WTC11 (cell line): ENCODE measurements around the gene MYMX. TPM values are rescaled to one million over a fixed set of nuclear protein-coding genes. Genes with fewer than 3 reads are reported as not detected.

ENCODE experiments used
- ATAC-seq: fragments of 200-7000 bp; cut with Tn5 transposase; 2 replicates; pipeline ENCODE4 v1.10.0; 2021; ENCODE audit warnings: mild to moderate bottlenecking, moderate library complexity
- CTCF ChIA-PET: fragments of 300-600 bp; sonication (Branson Sonifier 250); formaldehyde crosslinking; loops from one replicate; lab custom pipeline; 2021; ENCODE audit warnings: antibody characterized with exemption; lab: Charles Lee
- POLR2A ChIA-PET: fragments of 350-600 bp; sonication (Branson Sonifier 250); formaldehyde crosslinking; loops from one replicate; lab custom pipeline; 2021; ENCODE audit warnings: antibody characterized with exemption; lab: Charles Lee
- DNase-seq: peaks from one replicate; pipeline ENCODE4 v3.0.0; 2021; ENCODE audit warnings: low spot score
- H3K27ac Mint-ChIP-seq: 2 replicates; pipeline ENCODE4 v1.8.0; 2021; ENCODE audit warnings: mixed read lengths
- H3K27me3 Mint-ChIP-seq: 2 replicates; pipeline ENCODE4 v1.8.0; 2021; ENCODE audit warnings: low read depth, mild to moderate bottlenecking, moderate library complexity, mixed read lengths
- H3K36me3 Mint-ChIP-seq: 2 replicates; pipeline ENCODE4 v1.8.0; 2021; ENCODE audit warnings: mixed read lengths
- H3K4me1 Mint-ChIP-seq: 2 replicates; pipeline ENCODE4 v1.8.0; 2022; ENCODE audit warnings: mixed read lengths
- H3K4me3 Mint-ChIP-seq: 2 replicates; pipeline ENCODE4 v1.8.0; 2021; ENCODE audit warnings: mild to moderate bottlenecking, moderate library complexity, mixed read lengths
- H3K9me3 Mint-ChIP-seq: 2 replicates; pipeline ENCODE4 v1.8.0; 2021; ENCODE audit warnings: mixed read lengths
- CTCF ChIP-seq: fragments of 200-600 bp; IDR thresholded peaks from 2 replicates; pipeline ENCODE4 v1.8.0; 2022; ENCODE audit warnings: antibody characterized with exemption
- FOXJ3 ChIP-seq: sonication (generic); formaldehyde crosslinking; IDR thresholded peaks from 2 replicates; pipeline ENCODE4 v1.9.0; 2021; ENCODE audit warnings: missing genetic modification reagents, mild to moderate bottlenecking, borderline replicate concordance
- FOXK1 ChIP-seq: sonication (generic); formaldehyde crosslinking; IDR thresholded peaks from 2 replicates; pipeline ENCODE4 v1.8.0; 2022; ENCODE audit warnings: mild to moderate bottlenecking, moderate library complexity, missing genetic modification reagents
- GABPB1 ChIP-seq: sonication (generic); formaldehyde crosslinking; IDR thresholded peaks from 2 replicates; pipeline ENCODE4 v1.8.1; 2023; ENCODE audit warnings: mild to moderate bottlenecking, missing genetic modification reagents
- IRF1 ChIP-seq: sonication (generic); formaldehyde crosslinking; IDR thresholded peaks from 2 replicates; pipeline ENCODE4 v1.8.0; 2023; ENCODE audit warnings: missing genetic modification reagents
- NFATC4 ChIP-seq: fragments of 250-450 bp; sonication (Bioruptor Pico); IDR thresholded peaks from 2 replicates; pipeline ENCODE4 v1.9.0; 2021; ENCODE audit warnings: mild to moderate bottlenecking
- NFYB ChIP-seq: sonication (generic); formaldehyde crosslinking; conservative IDR thresholded peaks from 2 replicates; pipeline ENCODE4 v1.8.0; 2022; ENCODE audit warnings: low read depth, missing genetic modification reagents
- NR1H2 ChIP-seq: sonication (generic); formaldehyde crosslinking; IDR thresholded peaks from 2 replicates; pipeline ENCODE4 v1.9.0; 2021; ENCODE audit warnings: mild to moderate bottlenecking, moderate library complexity, missing genetic modification reagents
- RORB ChIP-seq: fragments of 250-450 bp; sonication (Bioruptor Pico); IDR thresholded peaks from 2 replicates; pipeline ENCODE4 v1.9.0; 2021; ENCODE audit warnings: mild to moderate bottlenecking
- USF2 ChIP-seq: sonication (generic); formaldehyde crosslinking; IDR thresholded peaks from 2 replicates; pipeline ENCODE4 v1.8.1; 2023; ENCODE audit warnings: mild to moderate bottlenecking, missing genetic modification reagents, moderate library complexity
- ZNF416 ChIP-seq: fragments of 250-450 bp; sonication (Bioruptor Pico); IDR thresholded peaks from 2 replicates; pipeline ENCODE4 v1.9.0; 2021; ENCODE audit warnings: mild to moderate bottlenecking, inconsistent platforms
- total RNA-seq: library from RNA; stranded (reverse); gene quantifications from 3 replicates; pipeline ENCODE4 v1.2.3, GENCODE V29; 2021

MYMX gene
- total RNA-seq, 1 experiment from 2014 or later, result 3.9 TPM

GRCh38 chr6:44234101-44235025 lies 17.6 kb downstream of the MYMX start:
- peak; percentile 77 for ATAC-seq
- TF ChIP-seq FOXK1 (no peak), GABPB1 (CRISPR knock-in tag) (peak; percentile 64; the same call in 1 of the 2 replicates), CTCF (peak; percentile 34)
- DNase-seq, result peak; percentile 79
- ChIA-PET POLR2A (interaction anchor here (0.7 to 2.7 kb wide), 6 partner anchors 10 to 42 kb away, joined by 3 to 14 read pairs (median 6); partner anchors contain the start of genes HSP90AB1, SLC29A1 and SLC35B2), CTCF (interaction anchor here (0.6 to 6.3 kb wide), 34 partner anchors 11 to 156 kb away, joined by 3 to 174 read pairs (median 4); partner anchors contain the start of genes AARS2, CAPN11, CDC5L and HSP90AB1)
- Mint-ChIP-seq H3K36me3 (peaks cover 46% of the 10 kb centered on the region), H3K27ac (peak overlapping the region; percentile 51), H3K27me3 (peaks cover 10% of the 10 kb centered on the region), H3K4me3 (no peak overlapping the region), H3K4me1 (peaks cover 46% of the 10 kb centered on the region), H3K9me3 (no peaks in the 10 kb centered on the region)

- no peak for DNase-seq
- peak overlapping the region; percentile 51 for H3K27ac Mint-ChIP-seq
- H3K9me3 Mint-ChIP-seq, result no peaks in the 10 kb centered on the region
- H3K4me3 Mint-ChIP-seq, result no peak overlapping the region
- TF ChIP-seq USF2 (CRISPR knock-in tag) (no peak), IRF1 (CRISPR knock-in tag) (no peak)
- TF ChIP-seq, all 79 proteins: peak for 0
- ChIA-PET CTCF (interaction anchor here (0.6 to 6.3 kb wide), 31 partner anchors 10 to 156 kb away, joined by 3 to 174 read pairs (median 5); partner anchors contain the start of genes AARS2, CAPN11, CDC5L and HSP90AB1), POLR2A (interaction anchor here (1.6 to 2.7 kb wide), 3 partner anchors 11 to 22 kb away, joined by 6 to 14 read pairs (median 9); partner anchors contain the start of genes HSP90AB1, SLC29A1 and SLC35B2)
- Mint-ChIP-seq H3K4me1 (peaks cover 46% of the 10 kb centered on the region), H3K36me3 (peaks cover 39% of the 10 kb centered on the region), H3K27me3 (peaks cover 14% of the 10 kb centered on the region)
- ATAC-seq, result no peak
These were observed 18.5 kb downstream of the MYMX start for GRCh38 chr6:44235269-44235668.

- no peak overlapping the region for H3K4me3 Mint-ChIP-seq
- DNase-seq, result no peak
- POLR2A ChIA-PET, result interaction anchor here (0.9 to 2.7 kb wide), 3 partner anchors 11 to 21 kb away, joined by 3 to 9 read pairs (median 4); partner anchors contain the start of genes HSP90AB1, SLC29A1 and SLC35B2
- peaks cover 32% of the 10 kb centered on the region for H3K36me3 Mint-ChIP-seq
- ATAC-seq, result 0 out of 2 replicates have a peak, but pooled peaks have one; percentile 3
- H3K27ac Mint-ChIP-seq, result no peak overlapping the region; the same call in 1 of the 2 replicates
- CTCF ChIA-PET, result interaction anchor here (0.7 to 6.3 kb wide), 17 partner anchors 10 to 139 kb away, joined by 3 to 174 read pairs (median 10); partner anchors contain the start of genes AARS2, HSP90AB1, SLC29A1 and SLC35B2
- no peak for TF ChIP-seq NFYB (CRISPR knock-in tag)
- no peak for TF ChIP-seq NR1H2 (CRISPR knock-in tag)
- TF ChIP-seq FOXJ3 (CRISPR knock-in tag), result no peak
- peak; percentile 41 for TF ChIP-seq CTCF
- no peak for TF ChIP-seq ZNF416 (CRISPR knock-in tag)
- TF ChIP-seq GABPB1 (CRISPR knock-in tag), result peak; percentile 46; the same call in 1 of the 2 replicates
- TF ChIP-seq RORB (CRISPR knock-in tag), result no peak
- no peak for TF ChIP-seq NFATC4 (CRISPR knock-in tag)
- TF ChIP-seq, all 79 proteins: peak for 2
- Mint-ChIP-seq H3K4me1 (peaks cover 46% of the 10 kb centered on the region), H3K9me3 (no peaks in the 10 kb centered on the region), H3K27me3 (peaks cover 14% of the 10 kb centered on the region)
These were observed 19.3 kb downstream of the MYMX start for GRCh38 chr6:44235891-44236516.
